HCT116 (cell line): ENCODE data around the gene SAMD4A.

ENCODE experiments used
- EZH2 ChIP-seq: fragments of 200-600 bp; sonication (generic); IDR thresholded peaks from 2 replicates; pipeline ENCODE4 v1.6.1; 2017; ENCODE audit warnings: antibody characterized with exemption, mixed run types
- MAX ChIP-seq: IDR thresholded peaks from 2 replicates; pipeline ENCODE4 v1.6.1; 2012
- POLR2AphosphoS5 ChIP-seq: IDR thresholded peaks from 2 replicates; pipeline ENCODE4 v1.6.1; 2011; ENCODE audit warnings: mild to moderate bottlenecking, low read depth, low read length, moderate library complexity
- YY1 ChIP-seq: IDR thresholded peaks from 2 replicates; pipeline ENCODE4 v1.6.1; 2011; ENCODE audit warnings: low read length, low read depth, moderate library complexity, mild to moderate bottlenecking; ENCODE audit not compliant: insufficient replicate concordance; ENCODE audit errors: extremely low read depth
- ZFX ChIP-seq: fragments of 450-650 bp; IDR thresholded peaks from 2 replicates; pipeline ENCODE4 v1.6.1; 2017
- TF ChIP-seq, protein P1 (sequence below), 3 experiments: fragments of 200-600 bp in 1 of 3; sonication (generic) in 1 of 3; IDR thresholded peaks in 2 of 3; conservative IDR thresholded peaks in 1 of 3; 2 replicates each; pipeline ENCODE4 v1.5.1; 2012 to 2017; ENCODE audit warnings: low read depth in 2 of 3, low read length in 2 of 3, antibody characterized with exemption in 1 of 3, borderline replicate concordance in 1 of 3, control low read depth in 1 of 3, mild to moderate bottlenecking in 1 of 3, mixed read lengths in 1 of 3, mixed run types in 1 of 3, moderate library complexity in 1 of 3; ENCODE audit not compliant: insufficient read depth in 1 of 3
- TF ChIP-seq, protein P2 (sequence below): IDR thresholded peaks from 2 replicates; pipeline ENCODE4 v1.6.1; 2012; ENCODE audit warnings: low read depth
- TF ChIP-seq, protein P3 (sequence below): IDR thresholded peaks from 2 replicates; pipeline ENCODE4 v1.6.1; 2011; ENCODE audit warnings: mild to moderate bottlenecking, low read length, moderate library complexity; ENCODE audit not compliant: insufficient replicate concordance; ENCODE audit errors: extremely low read depth

- TF ChIP-seq, protein P1, sequence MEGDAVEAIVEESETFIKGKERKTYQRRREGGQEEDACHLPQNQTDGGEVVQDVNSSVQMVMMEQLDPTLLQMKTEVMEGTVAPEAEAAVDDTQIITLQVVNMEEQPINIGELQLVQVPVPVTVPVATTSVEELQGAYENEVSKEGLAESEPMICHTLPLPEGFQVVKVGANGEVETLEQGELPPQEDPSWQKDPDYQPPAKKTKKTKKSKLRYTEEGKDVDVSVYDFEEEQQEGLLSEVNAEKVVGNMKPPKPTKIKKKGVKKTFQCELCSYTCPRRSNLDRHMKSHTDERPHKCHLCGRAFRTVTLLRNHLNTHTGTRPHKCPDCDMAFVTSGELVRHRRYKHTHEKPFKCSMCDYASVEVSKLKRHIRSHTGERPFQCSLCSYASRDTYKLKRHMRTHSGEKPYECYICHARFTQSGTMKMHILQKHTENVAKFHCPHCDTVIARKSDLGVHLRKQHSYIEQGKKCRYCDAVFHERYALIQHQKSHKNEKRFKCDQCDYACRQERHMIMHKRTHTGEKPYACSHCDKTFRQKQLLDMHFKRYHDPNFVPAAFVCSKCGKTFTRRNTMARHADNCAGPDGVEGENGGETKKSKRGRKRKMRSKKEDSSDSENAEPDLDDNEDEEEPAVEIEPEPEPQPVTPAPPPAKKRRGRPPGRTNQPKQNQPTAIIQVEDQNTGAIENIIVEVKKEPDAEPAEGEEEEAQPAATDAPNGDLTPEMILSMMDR (IDR thresholded peaks at IDR 0.05 in 2 of 3, conservative IDR thresholded peaks at IDR 0.05 in 1 of 3; ENCODE audit: borderline replicate concordance in 1 of 3, insufficient read depth in 1 of 3, low read depth in 2 of 3, low read length in 2 of 3): no peak
- TF ChIP-seq, protein P2, sequence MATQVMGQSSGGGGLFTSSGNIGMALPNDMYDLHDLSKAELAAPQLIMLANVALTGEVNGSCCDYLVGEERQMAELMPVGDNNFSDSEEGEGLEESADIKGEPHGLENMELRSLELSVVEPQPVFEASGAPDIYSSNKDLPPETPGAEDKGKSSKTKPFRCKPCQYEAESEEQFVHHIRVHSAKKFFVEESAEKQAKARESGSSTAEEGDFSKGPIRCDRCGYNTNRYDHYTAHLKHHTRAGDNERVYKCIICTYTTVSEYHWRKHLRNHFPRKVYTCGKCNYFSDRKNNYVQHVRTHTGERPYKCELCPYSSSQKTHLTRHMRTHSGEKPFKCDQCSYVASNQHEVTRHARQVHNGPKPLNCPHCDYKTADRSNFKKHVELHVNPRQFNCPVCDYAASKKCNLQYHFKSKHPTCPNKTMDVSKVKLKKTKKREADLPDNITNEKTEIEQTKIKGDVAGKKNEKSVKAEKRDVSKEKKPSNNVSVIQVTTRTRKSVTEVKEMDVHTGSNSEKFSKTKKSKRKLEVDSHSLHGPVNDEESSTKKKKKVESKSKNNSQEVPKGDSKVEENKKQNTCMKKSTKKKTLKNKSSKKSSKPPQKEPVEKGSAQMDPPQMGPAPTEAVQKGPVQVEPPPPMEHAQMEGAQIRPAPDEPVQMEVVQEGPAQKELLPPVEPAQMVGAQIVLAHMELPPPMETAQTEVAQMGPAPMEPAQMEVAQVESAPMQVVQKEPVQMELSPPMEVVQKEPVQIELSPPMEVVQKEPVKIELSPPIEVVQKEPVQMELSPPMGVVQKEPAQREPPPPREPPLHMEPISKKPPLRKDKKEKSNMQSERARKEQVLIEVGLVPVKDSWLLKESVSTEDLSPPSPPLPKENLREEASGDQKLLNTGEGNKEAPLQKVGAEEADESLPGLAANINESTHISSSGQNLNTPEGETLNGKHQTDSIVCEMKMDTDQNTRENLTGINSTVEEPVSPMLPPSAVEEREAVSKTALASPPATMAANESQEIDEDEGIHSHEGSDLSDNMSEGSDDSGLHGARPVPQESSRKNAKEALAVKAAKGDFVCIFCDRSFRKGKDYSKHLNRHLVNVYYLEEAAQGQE: no peak
- TF ChIP-seq YY1 (no peak), ZFX (no peak), EZH2 (no peak), MAX (no peak), POLR2AphosphoS5 (no peak)
- TF ChIP-seq, protein P3, sequence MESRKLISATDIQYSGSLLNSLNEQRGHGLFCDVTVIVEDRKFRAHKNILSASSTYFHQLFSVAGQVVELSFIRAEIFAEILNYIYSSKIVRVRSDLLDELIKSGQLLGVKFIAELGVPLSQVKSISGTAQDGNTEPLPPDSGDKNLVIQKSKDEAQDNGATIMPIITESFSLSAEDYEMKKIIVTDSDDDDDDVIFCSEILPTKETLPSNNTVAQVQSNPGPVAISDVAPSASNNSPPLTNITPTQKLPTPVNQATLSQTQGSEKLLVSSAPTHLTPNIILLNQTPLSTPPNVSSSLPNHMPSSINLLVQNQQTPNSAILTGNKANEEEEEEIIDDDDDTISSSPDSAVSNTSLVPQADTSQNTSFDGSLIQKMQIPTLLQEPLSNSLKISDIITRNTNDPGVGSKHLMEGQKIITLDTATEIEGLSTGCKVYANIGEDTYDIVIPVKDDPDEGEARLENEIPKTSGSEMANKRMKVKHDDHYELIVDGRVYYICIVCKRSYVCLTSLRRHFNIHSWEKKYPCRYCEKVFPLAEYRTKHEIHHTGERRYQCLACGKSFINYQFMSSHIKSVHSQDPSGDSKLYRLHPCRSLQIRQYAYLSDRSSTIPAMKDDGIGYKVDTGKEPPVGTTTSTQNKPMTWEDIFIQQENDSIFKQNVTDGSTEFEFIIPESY: no peak
These were observed 31.8 kb upstream of the SAMD4A start for GRCh38 chr14:54535126-54535525.
